HepG2 (cell line): ENCODE measurements around the gene FFAR1. TPM values are rescaled to one million over a fixed set of nuclear protein-coding genes. Genes with fewer than 3 reads are reported as not detected.

ENCODE experiments used
- ATAC-seq: fragments of 200-7000 bp; cut with Tn5 transposase; 3 replicates; pipeline ENCODE4 v1.9.1; 2020; ENCODE audit warnings: mild to moderate bottlenecking, moderate library complexity
- BruUV-seq: library from RNA; stranded (reverse); fragments of 400-500 nt; replicated peaks from 2 replicates; lab custom pipeline; 2021; lab: Mats Ljungman, UMichigan
- CTCF ChIA-PET: fragments of 300-600 bp; formaldehyde crosslinking; extraction: SDS; loops from one replicate; lab custom pipeline; 2021; ENCODE audit warnings: low total read pairs, inconsistent platforms, low intra/inter-chr PET ratio; lab: Yijun Ruan, JAX
- POLR2A ChIA-PET: fragments of 350-600 bp; sonication (Branson Sonifier 250); formaldehyde crosslinking; loops from one replicate; lab custom pipeline; 2020; ENCODE audit warnings: antibody characterized with exemption, inconsistent platforms; lab: Yijun Ruan, JAX
- DNase-seq: peaks from one replicate; pipeline ENCODE4 v3.0.0-alpha.2; 2015; ENCODE audit warnings: low spot score
- FAIRE-seq: peaks from 3 replicates; lab custom pipeline; 2011; peaks lifted over from hg19 to GRCh38; lab: Jason Lieb, UNC
- H2AFZ ChIP-seq: one replicate; pipeline ENCODE4 v1.6.1; 2011; ENCODE audit warnings: low read length, inconsistent platforms
- H3K27ac ChIP-seq: fragments of 300-600 bp; 3 replicates; pipeline ENCODE4 v1.8.0; 2011; ENCODE audit warnings: mixed run types, mild to moderate bottlenecking, mixed read lengths, low read length, inconsistent platforms; ENCODE audit not compliant: insufficient read depth; ENCODE audit errors: extremely low read length
- H3K27me3 ChIP-seq, 2 experiments: fragments of 200-600 bp in 1 of 2; 2 replicates in 1 of 2; 3 replicates in 1 of 2; pipeline versions ENCODE4 v1.6.0 to v1.8.0; 2011; ENCODE audit warnings: low read length in 2 of 2, mild to moderate bottlenecking in 2 of 2, moderate library complexity in 2 of 2, inconsistent platforms in 1 of 2; ENCODE audit not compliant: insufficient read depth in 2 of 2, control insufficient read depth in 1 of 2
- H3K36me3 ChIP-seq, 2 experiments: fragments of 200-600 bp in 1 of 2; replicated peaks in 1 of 2; 2 replicates in 1 of 2; 3 replicates in 1 of 2; pipeline versions ENCODE4 v1.5.1 to v1.8.0; 2011; ENCODE audit warnings: low read length in 2 of 2, inconsistent platforms in 1 of 2; ENCODE audit not compliant: insufficient read depth in 2 of 2, control insufficient read depth in 1 of 2
- H3K4me1 ChIP-seq: 2 replicates; pipeline ENCODE4 v1.5.1; 2012; ENCODE audit warnings: low read length, inconsistent platforms; ENCODE audit not compliant: insufficient read depth
- H3K4me2 ChIP-seq: 2 replicates; pipeline ENCODE4 v1.6.0; 2011; ENCODE audit warnings: low read depth, low read length, inconsistent platforms
- H3K4me3 ChIP-seq, 3 experiments: fragments of 200-600 bp in 1 of 3; sonication (generic), shearing (Covaris generic) in 1 of 3; replicated peaks in 1 of 3; 2 replicates each; pipeline ENCODE4 v1.5.1; 2011 to 2016; ENCODE audit warnings: low read length in 3 of 3, inconsistent platforms in 2 of 3, low read depth in 2 of 3, mild to moderate bottlenecking in 2 of 3, control low read depth in 1 of 3, mixed read lengths in 1 of 3; ENCODE audit not compliant: insufficient read depth in 1 of 3
- H3K79me2 ChIP-seq: one replicate; pipeline ENCODE4 v1.6.1; 2011; ENCODE audit warnings: low read length, inconsistent platforms; ENCODE audit not compliant: insufficient read depth
- H3K9ac ChIP-seq: 2 replicates; pipeline ENCODE4 v1.6.0; 2011; ENCODE audit warnings: mild to moderate bottlenecking, low read depth, low read length, inconsistent platforms; ENCODE audit not compliant: insufficient read depth
- H3K9me3 ChIP-seq: 2 replicates; pipeline ENCODE4 v1.5.1; 2012; ENCODE audit warnings: mild to moderate bottlenecking, low read length
- H4K20me1 ChIP-seq: 2 replicates; pipeline ENCODE4 v1.6.0; 2011; ENCODE audit warnings: inconsistent platforms, mild to moderate bottlenecking, low read length, moderate library complexity; ENCODE audit not compliant: insufficient read depth
- BCL6 ChIP-seq: IDR thresholded peaks from 2 replicates; pipeline ENCODE4 v1.6.1; 2016; ENCODE audit warnings: missing genetic modification reagents, missing compliant biosample characterization
- RAD21 ChIP-seq: fragments of 450-650 bp; formaldehyde crosslinking; IDR thresholded peaks from 2 replicates; pipeline ENCODE4 v1.5.0; 2020; ENCODE audit warnings: mild to moderate bottlenecking
- SMC3 ChIP-seq: IDR thresholded peaks from 2 replicates; pipeline ENCODE4 v1.6.1; 2011; ENCODE audit warnings: low read length, improper control_type of control experiment
- SP1 ChIP-seq, 2 experiments: fragments of 450-650 bp in 1 of 2; sonication (generic) in 1 of 2; formaldehyde crosslinking in 1 of 2; IDR thresholded peaks; 2 replicates each; pipeline versions ENCODE4 v1.4.0 to v1.6.1; 2016 to 2020; ENCODE audit warnings: missing genetic modification reagents in 1 of 2
- STAG1 ChIP-seq: sonication (generic); formaldehyde crosslinking; IDR thresholded peaks from 2 replicates; pipeline ENCODE4 v1.4.0; 2020; ENCODE audit warnings: missing genetic modification reagents
- SUZ12 ChIP-seq: fragments of 150-350 bp; IDR thresholded peaks from 2 replicates; pipeline ENCODE4 v1.6.1; 2014; ENCODE audit warnings: low read depth, low read length
- ZBTB14 ChIP-seq: sonication (generic); formaldehyde crosslinking; IDR thresholded peaks from 2 replicates; pipeline ENCODE4 v1.4.0; 2020; ENCODE audit warnings: missing genetic modification reagents
- ZBTB33 ChIP-seq: sonication (generic); formaldehyde crosslinking; IDR thresholded peaks from 2 replicates; pipeline ENCODE4 v1.4.0; 2020; ENCODE audit warnings: missing genetic modification reagents
- ZNF143 ChIP-seq: sonication (generic); formaldehyde crosslinking; IDR thresholded peaks from 2 replicates; pipeline ENCODE4 v1.4.0; 2020; ENCODE audit warnings: missing genetic modification reagents
- ZNF441 ChIP-seq: sonication (generic); formaldehyde crosslinking; IDR thresholded peaks from 2 replicates; pipeline ENCODE4 v1.7.0; 2021; ENCODE audit warnings: missing genetic modification reagents, borderline replicate concordance
- ZNF574 ChIP-seq: sonication (generic); formaldehyde crosslinking; IDR thresholded peaks from 2 replicates; pipeline ENCODE4 v1.4.0; 2020; ENCODE audit warnings: missing genetic modification reagents
- whole genome bisulfite sequencing: methylation state at CpG from one replicate; pipeline ENCODE4 v1.1.6; 2017; ENCODE audit warnings: low lambda C conversion rate; 5-methylcytosine and 5-hydroxymethylcytosine counted together
- in situ Hi-C: cut with HindIII; loops from 2 replicates; pipeline ENCODE4 v1.10.0; 2017; ENCODE audit warnings: low pct_unique_long_range_greater_than_20kb; ENCODE audit not compliant: extremely low pct_ligation_motif_present
- intact Hi-C: fragments of 100-400 bp; cut with micrococcal nuclease; formaldehyde crosslinking; loops from one replicate; pipeline ENCODE4 v1.10.0; 2022; ENCODE audit not compliant: unreplicated experiment
- polyA plus RNA-seq, 8 experiments: library from polyadenylated mRNA; depleted of rRNA in 3 of 8; stranded (reverse) in 7 of 8; unstranded in 1 of 8; fragments of >200 nt; fragmentation: Illumina TruSeq in 4 of 8; extraction: Trizol in 4 of 8; gene quantifications; 2 replicates each; pipeline versions ENCODE4 v1.2.1 to v1.2.3, GENCODE V29; 2011 to 2016; ENCODE audit warnings: low read depth in 4 of 8, missing spikeins in 1 of 8, mixed read lengths in 1 of 8; ENCODE audit not compliant: insufficient read depth in 1 of 8
- total RNA-seq, 5 experiments: library from RNA; depleted of rRNA; stranded (reverse); fragments of >200 nt; fragmentation: Illumina TruSeq; extraction: Trizol; gene quantifications; 2 replicates each; pipeline ENCODE4 v1.2.3, GENCODE V29; 2016; ENCODE audit warnings: low read depth in 1 of 5

The FFAR1 gene
- total and polyA plus RNA-seq, 2 of the 13 experiments (the other 11 are each of a cell fraction or from before 2014, with no cell fraction given) = not detected

GRCh38 chr19:35322014-35322413 is 25.7 kb upstream of the FFAR1 start:
- BruUV-seq = no TSS peak
- TF ChIP-seq ZNF441 (CRISPR knock-in tag) (peak; percentile 57; the same call in 1 of the 2 replicates), ZBTB14 (CRISPR knock-in tag) (no peak)
- TF ChIP-seq, all 625 proteins: peak for 1
- in situ Hi-C loops (no loop called here), intact Hi-C loops (no loop called here)
- no peak overlapping the region for H2AFZ ChIP-seq
- H3K36me3 ChIP-seq = no peaks in the 10 kb centered on the region
- WGBS = 82% methylated on average over 9 of the region's 9 CpGs
- no peak for FAIRE-seq
- H3K27ac ChIP-seq = no peak overlapping the region
- no peaks in the 10 kb centered on the region for H3K79me2 ChIP-seq
- H3K4me2 ChIP-seq = no peak overlapping the region
- ATAC-seq = no peak
- no peaks in the 10 kb centered on the region for H3K9me3 ChIP-seq
- H3K27me3 ChIP-seq = no peaks in the 10 kb centered on the region
- H4K20me1 ChIP-seq = no peaks in the 10 kb centered on the region
- H3K4me1 ChIP-seq = peaks cover 49% of the 10 kb centered on the region
- H3K4me3 ChIP-seq = no peak overlapping the region
- DNase-seq = no peak
- no peak overlapping the region for H3K9ac ChIP-seq
- POLR2A ChIA-PET = no interaction called here
- CTCF ChIA-PET = no interaction called here

- no peaks in the 10 kb centered on the region for H3K27me3 ChIP-seq
- DNase-seq (peak; percentile 31), FAIRE-seq (peak; percentile 18), ATAC-seq (peak; percentile 74)
- H3K4me3 ChIP-seq = no peak overlapping the region
- no peak overlapping the region for H3K4me2 ChIP-seq
- H2AFZ ChIP-seq = no peak overlapping the region
- peaks cover 24% of the 10 kb centered on the region for H3K4me1 ChIP-seq
- no peak overlapping the region for H3K27ac ChIP-seq
- 65% methylated on average over 4 of the region's 4 CpGs for WGBS
- intact Hi-C loops = no loop called here
- ChIA-PET POLR2A (no interaction called here), CTCF (interaction anchor here (1.3 kb wide), 1 partner anchor 59 kb away, joined by 4 read pairs; the partner anchor contains the start of gene USF2)
- BruUV-seq = no TSS peak
- H3K36me3 ChIP-seq = no peaks in the 10 kb centered on the region
- no peaks in the 10 kb centered on the region for H3K79me2 ChIP-seq
- no peaks in the 10 kb centered on the region for H4K20me1 ChIP-seq
- no peaks in the 10 kb centered on the region for H3K9me3 ChIP-seq
- in situ Hi-C loops = no loop called here
- H3K9ac ChIP-seq = no peak overlapping the region
- TF ChIP-seq ZNF143 = no peak
- TF ChIP-seq SMC3 = peak; percentile 46; the same call in 1 of the 2 replicates
- no peak for TF ChIP-seq SUZ12
- TF ChIP-seq RAD21 (CRISPR knock-in tag) = peak; percentile 38; the same call in 1 of the 2 replicates
- TF ChIP-seq ZNF574 (CRISPR knock-in tag) = peak; percentile 19; the same call in 1 of the 2 replicates
- no peak for TF ChIP-seq SP1 (IDR thresholded peaks at IDR 0.05)
- TF ChIP-seq SP1 (CRISPR knock-in tag; IDR thresholded peaks at IDR 0.05) = no peak
- TF ChIP-seq ZBTB33 (CRISPR knock-in tag) = peak; percentile 50; the same call in 1 of the 2 replicates
- peak; percentile 59 for TF ChIP-seq STAG1 (CRISPR knock-in tag)
- 0 out of 2 replicates have a peak, but pooled peaks have one; percentile 11 for TF ChIP-seq BCL6 (CRISPR knock-in tag)
Measured at GRCh38 chr19:35327642-35328041, 20.1 kb upstream of the FFAR1 start.
